Measurements from ENCODE around the gene STX8. TPM values are rescaled to one million over a fixed set of nuclear protein-coding genes. Genes with fewer than 3 reads are reported as not detected.
"Not testable (repeated sequence)": the region's sequence is repeated elsewhere in the genome, so short reads cannot be mapped to it uniquely, and the experiment has no call there.

Gene STX8, protein sequence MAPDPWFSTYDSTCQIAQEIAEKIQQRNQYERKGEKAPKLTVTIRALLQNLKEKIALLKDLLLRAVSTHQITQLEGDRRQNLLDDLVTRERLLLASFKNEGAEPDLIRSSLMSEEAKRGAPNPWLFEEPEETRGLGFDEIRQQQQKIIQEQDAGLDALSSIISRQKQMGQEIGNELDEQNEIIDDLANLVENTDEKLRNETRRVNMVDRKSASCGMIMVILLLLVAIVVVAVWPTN
- polyA plus RNA-seq (2011; rRNA removed) (44.7 and 77.2 TPM in 2 replicates), polyA minus RNA-seq (2011; rRNA and poly(A)+ RNA removed) (16.8 and 31.4 TPM in 2 replicates)

DNA sequence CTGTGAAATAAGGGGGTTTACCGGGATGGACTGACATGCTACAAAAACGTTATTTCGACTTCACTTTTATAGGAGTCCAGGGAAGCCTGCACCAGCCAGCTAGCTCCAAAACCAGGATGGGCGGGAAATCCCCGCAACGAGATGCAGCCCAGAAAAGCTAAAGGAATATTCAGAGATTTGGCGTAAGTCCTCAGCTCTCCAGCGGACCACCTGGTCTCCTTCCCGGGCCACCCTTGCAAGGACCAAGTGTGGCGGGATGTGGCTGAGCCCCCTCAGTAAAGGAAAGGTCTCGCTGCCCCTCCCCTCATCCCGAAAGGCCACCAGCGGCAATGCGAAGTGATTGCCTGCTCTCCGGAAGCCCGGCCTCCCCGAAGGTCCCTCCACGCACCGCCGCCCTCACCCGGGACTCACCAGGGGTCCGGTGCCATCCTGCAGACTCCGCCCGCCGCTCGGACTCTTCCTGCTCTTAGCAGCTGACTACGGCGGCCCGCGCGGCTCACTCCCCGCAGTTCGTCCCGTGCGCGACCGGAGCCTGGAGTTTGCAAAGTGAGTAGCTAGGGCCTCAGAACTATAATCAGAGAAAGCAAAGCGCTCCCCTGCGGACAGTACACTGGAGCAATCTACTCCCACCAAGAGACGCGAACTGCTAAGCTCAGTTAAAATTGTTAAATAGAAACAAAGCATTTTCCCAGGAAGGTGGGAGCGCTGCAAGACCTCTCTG, at the start of gene STX8:
STX8 (minus strand) TSS at position 440 of the 721 bp plus-strand sequence; CDS start at position 428, 12 bp downstream.
- H3K27me3 ChIP-seq (ENCODE audit: control insufficient read depth, insufficient read depth, low read length), result no peaks in the 10 kb centered on the region
- no peaks in the 10 kb centered on the region for H3K36me3 ChIP-seq (ENCODE audit: control insufficient read depth, insufficient read depth, low read length)
- TF ChIP-seq, protein P1, sequence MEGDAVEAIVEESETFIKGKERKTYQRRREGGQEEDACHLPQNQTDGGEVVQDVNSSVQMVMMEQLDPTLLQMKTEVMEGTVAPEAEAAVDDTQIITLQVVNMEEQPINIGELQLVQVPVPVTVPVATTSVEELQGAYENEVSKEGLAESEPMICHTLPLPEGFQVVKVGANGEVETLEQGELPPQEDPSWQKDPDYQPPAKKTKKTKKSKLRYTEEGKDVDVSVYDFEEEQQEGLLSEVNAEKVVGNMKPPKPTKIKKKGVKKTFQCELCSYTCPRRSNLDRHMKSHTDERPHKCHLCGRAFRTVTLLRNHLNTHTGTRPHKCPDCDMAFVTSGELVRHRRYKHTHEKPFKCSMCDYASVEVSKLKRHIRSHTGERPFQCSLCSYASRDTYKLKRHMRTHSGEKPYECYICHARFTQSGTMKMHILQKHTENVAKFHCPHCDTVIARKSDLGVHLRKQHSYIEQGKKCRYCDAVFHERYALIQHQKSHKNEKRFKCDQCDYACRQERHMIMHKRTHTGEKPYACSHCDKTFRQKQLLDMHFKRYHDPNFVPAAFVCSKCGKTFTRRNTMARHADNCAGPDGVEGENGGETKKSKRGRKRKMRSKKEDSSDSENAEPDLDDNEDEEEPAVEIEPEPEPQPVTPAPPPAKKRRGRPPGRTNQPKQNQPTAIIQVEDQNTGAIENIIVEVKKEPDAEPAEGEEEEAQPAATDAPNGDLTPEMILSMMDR (IDR thresholded peaks at IDR 0.05; ENCODE audit: insufficient read depth, low read depth, low read length), result peak; percentile 15; the same call in 1 of the 2 replicates
- DNase-seq (ENCODE audit: low read depth), result peak; percentile 31
- ChIA-PET CTCF (interaction anchor here (1.0 to 4.3 kb wide), 5 partner anchors 15 to 460 kb away, joined by 3 to 32 read pairs (median 5); no protein-coding TSS in a partner anchor), POLR2A (no interaction called here)
- H3K4me3 ChIP-seq (ENCODE audit: low read depth, low read length), result peak within 1 kb of the TSS; percentile 95

DNA sequence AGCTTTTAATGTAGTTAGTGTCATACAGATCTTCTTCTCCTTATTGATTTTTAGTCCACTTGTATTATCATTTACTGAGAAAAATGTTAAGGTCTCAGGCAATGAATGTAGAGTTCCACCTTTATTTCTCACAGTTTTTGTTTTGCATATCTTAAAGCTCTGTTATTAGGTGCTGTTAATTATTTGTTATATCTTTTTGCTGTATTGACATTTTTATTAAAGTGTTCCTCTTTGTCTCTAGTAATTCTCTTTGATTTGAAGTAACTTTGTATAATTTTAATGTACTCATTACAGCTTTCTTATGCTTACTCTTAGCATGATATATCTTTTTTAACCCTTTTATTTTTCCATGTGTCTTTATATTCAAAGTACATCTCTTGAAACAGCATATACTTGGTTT, 47.3 kb upstream of the STX8 start:
- ChIA-PET CTCF (interaction anchor here (1.3 kb wide), 1 partner anchor 15 kb away, joined by 3 read pairs; no protein-coding TSS in a partner anchor), POLR2A (no interaction called here)
- Histone ChIP-seq H3K36me3 (ENCODE audit: control insufficient read depth, insufficient read depth, low read length) (no peaks in the 10 kb centered on the region), H3K27me3 (ENCODE audit: control insufficient read depth, insufficient read depth, low read length) (no peaks in the 10 kb centered on the region), H3K4me3 (ENCODE audit: low read depth, low read length) (no peak overlapping the region)
- TF ChIP-seq, protein P1 (IDR thresholded peaks at IDR 0.05; ENCODE audit: insufficient read depth, low read depth, low read length), result no peak
- no peak for DNase-seq (ENCODE audit: low read depth)

DNA sequence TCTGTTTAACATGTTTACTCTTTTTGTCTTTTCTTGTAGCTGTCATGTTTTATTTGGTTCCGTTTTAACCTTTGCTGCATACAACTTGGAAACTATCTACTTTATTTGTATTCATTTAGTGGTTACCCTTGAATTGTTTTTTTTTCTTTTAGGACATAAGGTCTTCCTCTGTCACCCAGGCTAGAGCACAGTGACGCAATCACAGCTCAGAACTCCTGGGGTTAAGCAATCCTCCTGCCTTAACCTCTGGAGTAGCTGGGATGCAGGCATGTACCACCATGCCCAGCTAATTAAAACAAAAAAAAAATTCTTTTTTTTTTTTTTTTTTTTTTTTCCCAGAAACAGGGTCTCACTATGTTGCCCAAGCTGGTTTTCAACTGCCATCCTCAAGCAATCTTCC, 39.9 kb upstream of the STX8 start:
- H3K27me3 ChIP-seq (ENCODE audit: control insufficient read depth, insufficient read depth, low read length), result no peaks in the 10 kb centered on the region
- CTCF ChIA-PET, result interaction anchor here (1.1 kb wide), 1 partner anchor 38 kb away, joined by 5 read pairs; no protein-coding TSS in a partner anchor
- DNase-seq (ENCODE audit: low read depth), result no peak
- no peaks in the 10 kb centered on the region for H3K36me3 ChIP-seq (ENCODE audit: control insufficient read depth, insufficient read depth, low read length)
- TF ChIP-seq, protein P1 (IDR thresholded peaks at IDR 0.05; ENCODE audit: insufficient read depth, low read depth, low read length), result no peak
- POLR2A ChIA-PET, result no interaction called here
- no peak overlapping the region for H3K4me3 ChIP-seq (ENCODE audit: low read depth, low read length)

DNA sequence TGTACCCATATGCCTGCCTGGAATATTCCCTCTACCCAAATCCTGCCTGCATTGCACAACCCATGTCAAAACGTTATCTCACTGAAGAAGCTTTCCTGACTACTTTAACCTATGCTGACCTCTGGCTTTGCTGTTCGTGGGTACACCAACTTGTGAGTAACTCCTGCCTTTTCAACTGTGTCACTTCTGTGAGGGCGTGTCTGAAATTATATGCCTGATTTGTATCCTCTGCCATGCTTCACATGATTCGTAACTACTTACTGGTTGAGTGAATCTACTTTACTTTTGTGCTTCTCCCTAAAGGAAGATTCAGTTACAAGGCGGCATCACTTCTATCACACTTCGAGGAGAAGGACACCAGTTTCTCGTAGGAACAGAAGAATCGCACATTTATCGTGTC, 36.4 kb upstream of the STX8 start:
- Histone ChIP-seq H3K36me3 (ENCODE audit: control insufficient read depth, insufficient read depth, low read length) (no peaks in the 10 kb centered on the region), H3K4me3 (ENCODE audit: low read depth, low read length) (no peak overlapping the region), H3K27me3 (ENCODE audit: control insufficient read depth, insufficient read depth, low read length) (no peaks in the 10 kb centered on the region)
- TF ChIP-seq, protein P1 (IDR thresholded peaks at IDR 0.05; ENCODE audit: insufficient read depth, low read depth, low read length), result no peak
- CTCF ChIA-PET, result no interaction called here
- POLR2A ChIA-PET, result no interaction called here
- no peak for DNase-seq (ENCODE audit: low read depth)

DNA sequence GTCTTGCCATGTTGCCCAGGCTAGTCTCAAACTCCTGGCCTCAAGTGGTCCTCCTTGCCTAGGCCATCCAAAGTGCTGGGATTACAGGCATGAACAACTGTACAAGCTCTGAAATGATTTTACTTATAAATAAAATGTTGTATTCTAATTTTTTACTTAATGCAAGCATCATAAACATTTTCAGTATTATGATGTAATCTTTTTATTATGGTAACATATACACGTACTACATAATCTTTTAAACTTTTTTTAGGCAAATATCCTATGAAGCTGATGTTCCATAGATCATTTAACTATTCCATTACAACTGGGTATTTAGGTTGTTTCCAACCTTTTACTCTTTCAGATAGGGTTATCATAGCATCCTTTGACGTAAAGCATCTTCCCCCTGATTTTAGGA, 35.9 kb upstream of the STX8 start:
- ChIA-PET POLR2A (no interaction called here), CTCF (no interaction called here)
- DNase-seq (ENCODE audit: low read depth), result no peak
- H3K36me3 ChIP-seq (ENCODE audit: control insufficient read depth, insufficient read depth, low read length), result no peaks in the 10 kb centered on the region
- TF ChIP-seq, protein P1 (IDR thresholded peaks at IDR 0.05; ENCODE audit: insufficient read depth, low read depth, low read length), result no peak
- H3K27me3 ChIP-seq (ENCODE audit: control insufficient read depth, insufficient read depth, low read length), result no peaks in the 10 kb centered on the region
- no peak overlapping the region for H3K4me3 ChIP-seq (ENCODE audit: low read depth, low read length)

DNA sequence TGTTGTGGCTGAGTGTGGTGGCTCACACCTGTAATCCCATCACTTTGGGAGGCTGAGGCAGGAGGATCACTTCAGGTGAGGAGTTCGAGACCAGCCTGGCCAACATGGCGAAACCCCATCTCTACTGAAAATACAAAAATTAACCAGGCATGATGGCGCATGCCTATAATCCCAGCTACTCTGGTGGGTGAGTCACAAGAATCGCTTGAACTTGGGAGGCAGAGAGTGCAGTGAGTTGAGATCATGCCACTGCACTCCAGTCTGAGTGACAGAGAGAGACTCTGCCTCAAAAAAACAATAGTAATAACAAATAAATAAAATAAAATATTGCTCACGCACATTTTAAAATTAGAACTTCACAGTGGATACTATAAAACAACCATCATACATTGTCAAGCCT, 31.4 kb upstream of the STX8 start:
- POLR2A ChIA-PET; H3K27me3 ChIP-seq (ENCODE audit: control insufficient read depth, insufficient read depth, low read length); DNase-seq (ENCODE audit: low read depth); H3K4me3 ChIP-seq (ENCODE audit: low read depth, low read length); CTCF ChIA-PET; H3K36me3 ChIP-seq (ENCODE audit: control insufficient read depth, insufficient read depth, low read length): not testable (repeated sequence)
